Measurements from ENCODE around the gene BMERB1.
"Not testable (repeated sequence)": the region's sequence is repeated elsewhere in the genome, so short reads cannot be mapped to it uniquely, and the experiment has no call there.

The BMERB1 gene

DNA sequence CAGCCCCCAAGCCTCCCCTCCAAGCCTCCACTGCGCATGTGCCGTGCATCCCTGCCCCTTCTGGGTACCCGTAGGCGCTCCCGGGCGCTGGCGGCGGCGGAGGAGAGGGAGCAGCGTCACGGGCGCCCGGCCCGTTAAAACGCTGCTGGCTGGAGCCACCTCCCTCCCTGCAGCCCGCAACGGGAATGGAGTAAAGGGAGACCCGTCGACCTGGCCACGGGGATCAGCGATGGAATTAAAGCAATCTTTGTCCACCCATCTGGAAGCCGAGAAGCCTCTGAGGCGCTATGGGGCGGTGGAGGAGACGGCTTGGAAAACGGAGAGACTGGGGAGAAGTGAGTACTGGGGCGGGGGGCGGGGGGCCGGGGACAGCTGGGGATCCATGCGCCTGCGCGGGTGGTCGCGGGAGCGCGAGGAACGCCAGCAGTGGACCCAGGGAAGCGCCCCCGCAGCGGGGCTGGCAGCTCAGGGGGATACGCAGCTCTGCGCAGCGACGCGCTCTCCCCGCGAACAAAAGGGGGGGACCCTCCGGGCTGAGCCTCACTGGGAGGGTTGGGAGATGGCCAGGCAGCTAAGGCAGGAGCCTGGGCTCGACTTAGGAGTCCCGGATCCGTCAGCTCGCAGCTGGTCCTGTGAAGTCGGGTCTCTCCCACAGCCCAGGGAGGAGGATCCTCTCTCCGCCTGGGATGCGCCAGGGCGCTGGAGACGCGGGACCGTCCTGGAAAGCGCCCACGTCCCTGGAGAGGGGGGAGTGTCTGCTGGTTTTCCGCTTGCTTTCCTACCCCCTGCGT is at the start of gene BMERB1:
Gene BMERB1, plus strand, starts transcription at position 164 of the 791 bp plus-strand sequence. Its CDS starts 66 bp downstream, at position 230.
- peak; percentile 25 to 54 for DNase-seq (ENCODE audit: low read depth in 1 of 2, low spot score in 1 of 2)

DNA sequence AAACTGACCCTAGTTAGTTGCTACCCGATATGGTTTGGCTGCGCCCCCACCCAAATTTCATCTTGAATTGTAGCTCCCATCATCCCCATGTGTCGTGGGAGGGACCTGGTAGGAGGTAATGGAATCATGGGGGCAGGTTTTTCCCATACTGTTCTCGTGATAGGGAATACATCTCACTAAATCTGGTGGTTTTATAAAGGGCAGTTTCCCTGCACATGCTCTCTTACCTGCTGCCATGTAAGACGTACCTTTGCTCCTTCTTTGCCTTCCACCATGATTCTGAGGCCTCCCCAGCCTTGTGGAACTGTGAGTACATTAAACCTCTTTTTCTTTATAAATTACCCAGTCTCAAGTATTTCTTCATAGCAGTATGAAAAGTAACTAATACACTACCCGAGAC is 46.3 kb upstream of the BMERB1 start:
- not testable (repeated sequence) for DNase-seq (ENCODE audit: low read depth in 1 of 2, low spot score in 1 of 2)

DNA sequence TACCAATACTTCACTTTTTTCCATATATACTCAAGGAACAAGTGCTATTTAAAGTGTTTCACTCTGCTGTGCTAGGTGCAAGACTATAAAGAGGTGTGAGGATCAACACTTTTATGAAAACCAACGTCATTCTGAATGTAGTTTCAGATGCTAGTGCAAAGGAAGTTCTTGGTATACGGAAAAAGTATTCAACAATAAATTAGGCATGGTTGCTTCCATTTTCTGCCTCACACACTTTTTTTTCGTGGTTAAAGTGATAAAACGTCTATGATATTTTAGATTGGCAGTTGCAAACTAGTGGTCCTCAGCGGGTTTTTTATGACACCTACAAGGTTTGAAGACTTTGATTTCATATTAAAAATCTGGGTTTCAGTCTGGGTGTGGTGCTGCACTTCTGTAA is 44.5 kb upstream of the BMERB1 start:
- not testable (repeated sequence) for DNase-seq (ENCODE audit: low read depth in 1 of 2, low spot score in 1 of 2)

DNA sequence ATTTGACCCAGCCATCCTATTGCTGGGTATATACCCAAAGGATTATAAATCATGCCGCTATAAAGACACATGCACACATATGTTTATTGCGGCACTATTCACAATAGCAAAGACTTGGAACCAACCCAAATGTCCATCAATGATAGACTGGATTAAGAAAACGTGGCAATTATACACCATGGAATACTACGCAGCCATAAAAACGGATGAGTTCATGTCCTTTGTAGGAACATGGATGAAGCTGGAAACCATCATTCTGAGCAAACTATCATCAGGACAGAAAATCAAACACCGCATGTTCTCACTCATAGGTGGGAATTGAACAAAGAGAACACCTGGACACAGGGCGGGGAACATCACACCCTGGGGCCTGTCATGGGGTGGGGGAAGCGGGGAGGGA is 41.4 kb upstream of the BMERB1 start:
- not testable (repeated sequence) for DNase-seq (ENCODE audit: low read depth in 1 of 2, low spot score in 1 of 2)

DNA sequence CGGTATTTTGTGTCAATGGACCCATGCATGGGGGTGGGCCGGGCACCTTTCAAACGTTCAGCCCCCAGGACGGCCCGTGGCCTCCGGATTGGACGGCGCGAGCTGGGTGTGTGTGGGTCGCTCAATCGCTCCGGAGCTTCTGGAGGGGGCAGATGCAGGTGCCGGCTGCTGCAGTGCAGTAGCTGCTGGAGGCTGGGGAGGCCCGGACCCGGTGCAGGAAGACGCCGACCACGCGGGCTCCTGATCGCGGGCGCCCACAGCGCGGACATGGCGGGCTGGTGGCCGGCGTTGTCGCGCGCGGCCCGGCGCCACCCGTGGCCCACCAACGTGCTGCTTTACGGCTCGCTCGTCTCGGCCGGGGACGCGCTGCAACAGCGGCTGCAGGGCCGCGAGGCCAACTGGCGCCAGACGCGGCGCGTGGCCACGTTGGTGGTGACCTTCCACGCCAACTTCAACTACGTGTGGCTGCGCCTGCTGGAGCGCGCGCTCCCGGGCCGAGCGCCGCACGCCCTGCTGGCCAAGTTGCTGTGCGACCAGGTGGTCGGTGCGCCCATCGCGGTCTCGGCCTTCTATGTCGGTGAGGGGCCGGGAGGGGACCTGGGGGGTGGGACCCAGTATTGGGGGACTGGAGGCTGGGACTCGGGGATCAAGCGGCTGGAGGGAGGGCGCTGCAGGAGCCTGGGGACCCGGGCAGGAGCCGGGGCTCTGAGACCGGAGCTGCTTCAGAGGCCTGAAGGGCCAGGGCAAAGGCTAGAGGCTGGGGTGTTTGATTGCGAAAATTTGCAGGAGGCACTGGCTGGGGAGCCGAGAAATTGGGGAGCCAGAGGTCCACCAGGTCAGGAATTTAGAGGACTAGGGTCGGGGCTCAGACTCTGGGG is 38.5 kb upstream of the BMERB1 start, which contains the start of gene MPV17L:
Gene MPV17L, plus strand, starts transcription at position 124 of the 878 bp plus-strand sequence. Its CDS starts 144 bp downstream, at position 268.
- not testable (repeated sequence) for DNase-seq (ENCODE audit: low read depth in 1 of 2, low spot score in 1 of 2)

DNA sequence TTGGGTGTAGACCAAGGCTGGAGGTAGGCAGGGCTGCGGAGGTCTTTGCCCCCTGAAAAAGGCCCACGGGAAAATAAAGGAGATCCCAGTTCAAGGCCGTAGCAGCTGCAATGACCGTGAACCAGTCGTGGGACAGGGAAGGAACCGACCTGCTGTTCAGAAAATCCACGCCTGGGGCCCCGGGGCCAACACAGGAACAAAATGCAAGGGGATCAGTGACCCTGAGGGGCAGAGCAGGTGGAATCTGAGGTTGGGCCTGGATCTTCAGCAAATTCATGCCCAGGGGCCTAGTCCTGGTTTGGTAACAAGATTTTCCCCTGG is 37.9 kb upstream of the BMERB1 start:
- not testable (repeated sequence) for DNase-seq (ENCODE audit: low read depth in 1 of 2, low spot score in 1 of 2)

DNA sequence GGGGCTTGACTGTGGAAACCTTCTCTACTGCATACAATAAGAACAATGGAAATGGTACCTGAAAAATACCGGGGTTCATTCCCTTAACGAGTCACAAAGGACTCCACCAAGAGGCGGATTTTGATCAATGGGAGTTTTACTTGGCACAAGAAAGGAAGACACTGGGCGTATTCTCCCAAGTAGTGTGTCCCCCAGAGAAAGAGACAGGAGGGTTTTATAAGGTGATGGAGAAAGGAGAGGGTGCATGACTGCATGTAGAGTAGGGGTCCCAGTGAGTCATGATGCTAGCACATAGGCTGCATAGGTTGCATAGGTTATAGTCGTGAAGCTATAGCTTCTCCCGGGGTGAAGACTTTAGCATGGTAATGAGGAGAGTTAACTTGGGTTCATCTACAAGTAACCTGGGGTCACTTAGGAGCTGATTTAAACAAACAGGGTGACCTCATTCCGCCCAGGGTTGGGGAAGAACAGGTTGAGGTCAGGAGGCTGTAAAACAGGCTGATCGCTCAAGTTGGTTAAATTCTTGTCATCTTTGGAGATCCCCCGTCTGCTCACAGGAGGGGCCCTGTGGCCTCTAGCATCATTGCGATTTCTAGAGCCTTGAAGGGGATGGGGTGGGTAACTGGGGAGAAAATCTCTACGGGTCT is 37.3 kb upstream of the BMERB1 start:
- no peak for DNase-seq (ENCODE audit: low read depth in 1 of 2, low spot score in 1 of 2)

DNA sequence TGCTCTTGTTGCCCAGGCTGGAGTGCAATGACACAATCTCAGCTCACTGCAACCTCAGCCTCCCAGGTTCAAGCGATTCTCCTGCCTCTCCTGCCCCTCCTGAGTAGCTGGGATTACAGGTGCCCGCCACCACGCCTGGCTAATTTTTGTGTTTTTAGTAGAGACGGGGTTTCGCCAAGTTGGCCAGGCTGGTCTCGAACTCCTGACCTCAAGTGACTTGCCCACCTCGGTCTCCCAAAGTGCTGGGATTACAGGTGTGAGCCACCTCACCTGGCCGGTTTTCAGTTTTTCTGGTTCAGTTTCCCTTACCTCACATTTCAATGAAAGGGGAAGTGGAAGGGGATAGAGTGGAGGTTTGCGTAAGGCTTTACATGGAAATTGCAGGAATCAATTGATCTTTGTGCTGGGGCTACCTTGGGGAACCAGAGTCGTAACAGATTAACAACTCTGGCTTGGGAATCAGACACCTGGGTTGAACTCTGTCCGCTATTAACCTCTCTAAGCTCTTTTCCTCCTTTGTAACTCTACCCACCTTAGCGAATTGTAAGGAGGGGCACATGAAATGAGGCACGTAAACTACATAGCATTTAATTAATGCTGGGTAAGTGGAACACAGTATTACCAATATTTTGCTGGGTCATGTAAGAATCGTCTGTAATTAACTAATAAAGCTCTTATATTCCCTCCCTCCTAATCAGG is 35.6 kb upstream of the BMERB1 start:
- no peak for DNase-seq (ENCODE audit: low read depth in 1 of 2, low spot score in 1 of 2)

DNA sequence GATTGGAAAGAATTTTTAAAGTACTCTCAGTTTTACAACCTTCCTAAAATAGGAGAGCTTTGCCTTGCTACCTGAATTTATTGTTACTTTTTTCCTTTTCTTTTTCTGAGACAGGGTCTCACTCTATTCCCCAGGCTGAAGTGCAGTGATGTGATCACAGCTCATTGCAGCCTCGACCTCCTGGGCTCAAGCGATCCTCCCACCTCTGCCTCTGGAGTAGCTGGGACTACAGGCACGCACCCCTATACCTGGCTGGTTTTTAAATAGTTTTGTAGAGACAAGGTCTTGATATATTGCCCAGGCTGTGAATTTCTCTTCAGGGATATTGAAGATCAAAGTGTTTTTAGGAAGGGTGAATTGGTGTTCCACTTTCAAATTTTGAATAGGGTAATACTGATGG is 35.1 kb upstream of the BMERB1 start:
- DNase-seq (ENCODE audit: low read depth in 1 of 2, low spot score in 1 of 2), result no peak

DNA sequence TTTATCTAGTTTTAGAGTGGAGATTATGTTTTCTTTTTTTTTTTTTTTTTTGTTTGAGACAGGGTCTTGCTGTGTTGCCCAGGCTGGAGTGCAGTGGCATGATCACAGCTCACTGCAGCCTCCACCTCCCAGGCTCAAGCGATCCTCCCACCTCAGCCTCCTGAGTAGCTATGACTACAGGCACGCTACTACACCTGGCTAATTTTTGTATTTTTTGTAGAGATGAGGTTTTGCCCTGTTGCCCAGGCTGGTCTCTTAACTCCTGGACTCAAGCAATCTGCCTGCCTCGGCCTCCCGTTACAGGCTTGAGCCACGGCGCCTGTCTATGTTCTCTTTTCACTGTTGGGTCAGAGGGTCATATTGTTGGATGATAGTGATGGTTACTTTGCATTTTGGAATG is 34.1 kb upstream of the BMERB1 start:
- DNase-seq (ENCODE audit: low read depth in 1 of 2, low spot score in 1 of 2), result not testable (repeated sequence)

DNA sequence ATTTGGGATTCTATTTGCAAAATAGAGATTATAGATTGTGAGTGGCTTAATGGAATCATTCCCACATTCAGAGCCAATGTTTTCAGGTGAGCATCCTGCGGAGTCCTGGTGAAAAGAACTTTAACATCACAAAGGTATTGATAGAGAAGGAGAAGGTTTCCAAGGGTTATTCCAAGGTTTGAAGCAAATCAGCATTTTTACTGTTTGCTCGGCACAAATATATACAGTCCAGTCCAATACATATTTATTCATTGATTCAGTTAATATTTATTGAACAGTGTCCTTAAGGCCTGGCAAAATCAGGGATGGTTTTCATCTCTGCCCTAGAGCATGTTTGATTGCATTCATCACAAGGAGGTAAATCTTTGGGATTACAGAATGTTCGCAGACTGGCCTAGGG is 32.4 kb upstream of the BMERB1 start:
- DNase-seq (ENCODE audit: low read depth in 1 of 2, low spot score in 1 of 2), result no peak

DNA sequence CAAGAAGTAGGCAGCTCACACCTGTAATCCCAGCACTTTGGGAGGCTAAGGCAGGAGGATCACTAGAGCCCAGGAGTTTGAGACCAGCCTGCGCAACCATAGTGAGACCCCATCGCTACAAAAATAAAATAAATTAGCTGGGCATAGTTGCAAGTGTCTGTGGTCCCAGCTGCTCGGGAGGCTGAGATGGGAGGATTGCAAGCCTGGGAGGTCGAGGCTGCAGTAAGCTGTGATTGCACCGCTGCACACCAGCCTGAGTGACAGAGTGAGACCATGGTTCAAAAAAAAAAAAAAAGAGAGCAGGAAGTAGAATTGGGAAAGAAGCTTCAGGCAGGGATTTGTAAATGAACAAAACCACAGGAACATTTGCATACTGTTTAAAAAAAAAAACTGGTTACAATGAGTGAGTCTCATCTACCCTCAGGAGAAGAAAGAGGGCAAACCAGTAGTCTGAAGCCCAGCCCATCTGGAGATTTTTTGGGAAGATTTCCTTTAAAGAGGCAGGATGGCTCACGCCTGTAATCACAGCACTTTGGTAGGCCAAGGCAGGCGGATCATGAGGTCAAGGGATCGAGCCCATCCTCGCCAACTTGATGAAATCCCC is 30.9 kb upstream of the BMERB1 start:
- DNase-seq (ENCODE audit: low read depth in 1 of 2, low spot score in 1 of 2), result no peak

DNA sequence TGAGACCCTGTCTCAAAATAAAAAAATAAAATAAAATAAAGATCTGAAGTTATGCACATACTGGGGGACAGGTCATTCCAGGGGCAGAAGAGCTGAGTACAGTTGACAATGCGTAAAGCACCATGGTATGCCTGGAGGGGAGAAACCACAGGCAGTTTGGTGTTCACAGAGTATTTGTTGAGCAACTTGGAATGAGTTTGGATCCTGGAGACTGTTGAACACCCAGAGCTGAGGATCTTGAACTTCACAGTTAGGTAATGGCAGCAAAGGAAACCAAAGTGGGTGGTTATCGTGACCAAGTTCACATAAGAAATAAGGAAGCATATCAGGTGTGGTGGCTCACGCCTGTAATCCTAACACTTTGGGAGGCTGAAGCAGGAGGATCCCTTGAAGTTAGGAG is 30.3 kb upstream of the BMERB1 start:
- DNase-seq (ENCODE audit: low read depth in 1 of 2, low spot score in 1 of 2), result not testable (repeated sequence)

DNA sequence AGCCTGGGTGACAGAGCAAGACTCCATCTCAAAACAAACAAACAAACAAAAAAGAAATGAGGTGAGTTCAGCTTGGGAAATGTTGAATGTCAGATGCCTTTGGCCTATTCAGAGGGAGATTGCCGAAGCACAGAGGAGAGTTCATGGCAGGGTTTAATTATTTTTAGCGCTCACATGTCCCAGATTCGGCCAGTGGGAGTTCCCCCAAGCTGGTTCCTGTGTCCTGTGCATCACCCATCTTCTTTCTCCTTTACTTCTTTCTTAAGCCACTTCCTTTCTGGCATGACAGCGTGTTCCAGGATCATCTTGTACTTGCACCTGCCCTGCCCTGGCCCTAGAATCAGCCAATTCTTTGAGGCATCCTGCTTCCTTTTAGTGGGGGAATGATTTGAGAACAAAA is 29.6 kb upstream of the BMERB1 start:
- no peak for DNase-seq (ENCODE audit: low read depth in 1 of 2, low spot score in 1 of 2)

DNA sequence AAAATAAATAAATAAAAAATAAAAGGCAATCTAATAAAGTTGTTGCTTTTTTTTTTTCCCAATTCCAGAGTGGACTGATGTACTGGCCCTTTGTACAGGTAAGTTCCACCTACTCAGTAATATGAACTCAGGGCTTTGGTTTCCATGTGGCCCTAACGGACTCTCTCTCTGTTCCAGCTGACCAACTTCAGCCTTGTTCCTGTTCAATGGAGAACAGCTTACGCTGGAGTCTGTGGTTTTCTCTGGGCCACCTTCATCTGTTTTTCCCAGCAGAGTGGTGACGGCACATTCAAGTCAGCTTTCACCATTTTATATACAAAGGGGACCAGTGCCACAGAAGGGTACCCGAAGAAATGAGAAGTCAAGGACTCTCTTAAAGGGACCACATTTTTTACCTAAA is 26.6 kb upstream of the BMERB1 start:
- DNase-seq (ENCODE audit: low read depth in 1 of 2, low spot score in 1 of 2), result not testable (repeated sequence)

DNA sequence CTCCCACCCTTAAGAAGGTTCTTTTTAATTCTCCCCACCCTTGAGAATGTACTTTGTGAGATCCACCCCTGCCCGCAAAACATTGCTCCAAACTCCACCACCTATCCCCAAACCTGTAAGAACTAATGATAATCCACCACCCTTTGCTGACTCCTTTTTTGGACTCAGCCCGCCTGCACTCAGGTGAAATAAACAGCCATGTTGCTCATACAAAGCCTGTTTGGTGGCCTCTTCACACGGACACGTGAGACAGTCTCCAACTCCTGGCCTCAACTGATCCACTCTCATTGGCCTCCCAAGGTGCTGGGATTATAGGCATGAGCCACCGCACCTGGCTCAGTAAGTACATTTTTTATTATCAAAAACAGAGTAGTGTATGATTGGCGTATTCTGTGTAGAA is 24.9 kb upstream of the BMERB1 start:
- not testable (repeated sequence) for DNase-seq (ENCODE audit: low read depth in 1 of 2, low spot score in 1 of 2)

DNA sequence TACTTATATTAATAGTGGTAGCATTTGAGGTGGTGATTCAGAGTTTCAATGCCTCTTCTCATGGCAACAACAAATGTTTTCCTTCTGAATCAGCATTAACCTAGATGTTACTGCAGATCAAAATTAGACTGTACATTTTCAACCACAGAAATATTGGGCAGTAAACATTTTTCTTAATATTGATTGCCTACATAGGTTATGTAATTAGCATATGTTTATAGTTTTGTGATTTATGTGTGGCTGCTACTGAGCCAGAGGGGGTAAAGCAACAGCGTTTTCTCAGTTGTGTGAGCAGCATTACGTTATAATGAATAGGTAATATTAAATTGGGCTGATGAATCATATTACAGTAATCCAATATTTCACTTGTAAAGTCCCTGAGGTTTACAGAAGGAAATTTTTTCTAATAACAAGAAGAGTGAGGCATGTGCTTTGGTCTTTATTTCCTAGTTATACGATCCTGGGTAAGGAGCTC is 18.8 kb upstream of the BMERB1 start:
- DNase-seq (ENCODE audit: low read depth in 1 of 2, low spot score in 1 of 2), result no peak

DNA sequence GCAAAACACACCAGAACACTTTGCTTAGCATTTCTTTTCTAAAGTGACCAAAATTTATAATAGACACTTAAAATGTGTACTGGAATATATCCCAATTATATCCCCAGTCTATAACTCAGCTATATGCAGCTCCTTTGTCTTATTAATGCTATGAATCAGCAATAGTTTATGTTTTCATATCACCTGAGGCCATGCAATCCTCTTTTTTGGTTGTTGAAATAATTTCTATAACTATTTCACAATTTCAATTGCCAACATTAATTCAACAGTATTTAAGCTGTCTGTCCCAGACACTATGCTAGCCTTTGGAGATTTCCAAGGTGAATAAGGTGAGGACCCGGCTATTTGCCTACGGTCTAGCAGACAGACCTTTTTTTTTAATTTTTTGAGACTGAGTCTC is 17.2 kb upstream of the BMERB1 start:
- DNase-seq (ENCODE audit: low read depth in 1 of 2, low spot score in 1 of 2), result no peak

DNA sequence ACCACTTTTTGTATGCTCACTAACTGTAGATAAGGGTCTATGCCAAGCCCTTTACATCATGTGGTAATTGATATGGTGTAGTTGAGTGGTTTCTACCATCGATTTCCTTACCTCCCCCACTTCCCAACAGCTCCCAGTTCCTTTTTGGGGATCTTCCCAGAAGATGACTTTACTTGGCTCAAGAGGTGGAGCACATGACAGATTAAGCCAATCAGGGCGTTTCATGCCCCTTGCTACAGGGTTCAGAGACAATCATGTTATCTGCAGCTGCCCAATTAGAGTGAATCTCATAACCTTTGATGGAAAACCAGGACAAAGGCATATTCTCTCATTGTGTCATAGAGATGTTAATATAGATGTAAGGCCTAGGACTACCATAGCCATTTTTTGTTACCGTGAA is 16.2 kb upstream of the BMERB1 start:
- DNase-seq (ENCODE audit: low read depth in 1 of 2, low spot score in 1 of 2), result no peak

DNA sequence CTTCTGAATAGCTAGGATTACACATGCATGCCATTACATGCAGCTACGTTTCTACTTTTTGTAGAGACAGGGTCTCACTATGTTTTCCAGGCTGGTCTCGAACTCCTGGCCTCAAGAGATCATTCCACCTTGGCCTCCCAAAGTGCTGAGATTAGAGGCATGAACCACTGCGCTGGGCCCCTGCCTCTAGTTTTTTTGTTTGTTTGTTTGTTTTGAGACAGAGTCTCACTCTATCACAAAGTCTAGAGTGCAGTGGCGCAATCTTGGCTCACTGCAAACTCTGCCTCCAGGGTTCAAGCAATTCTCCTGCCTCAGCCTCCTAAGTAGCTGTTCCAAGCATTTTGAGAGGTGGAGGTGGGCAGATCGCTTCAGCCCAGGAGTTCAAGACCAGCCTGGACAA is 12.7 kb upstream of the BMERB1 start:
- DNase-seq (ENCODE audit: low read depth in 1 of 2, low spot score in 1 of 2), result not testable (repeated sequence)

DNA sequence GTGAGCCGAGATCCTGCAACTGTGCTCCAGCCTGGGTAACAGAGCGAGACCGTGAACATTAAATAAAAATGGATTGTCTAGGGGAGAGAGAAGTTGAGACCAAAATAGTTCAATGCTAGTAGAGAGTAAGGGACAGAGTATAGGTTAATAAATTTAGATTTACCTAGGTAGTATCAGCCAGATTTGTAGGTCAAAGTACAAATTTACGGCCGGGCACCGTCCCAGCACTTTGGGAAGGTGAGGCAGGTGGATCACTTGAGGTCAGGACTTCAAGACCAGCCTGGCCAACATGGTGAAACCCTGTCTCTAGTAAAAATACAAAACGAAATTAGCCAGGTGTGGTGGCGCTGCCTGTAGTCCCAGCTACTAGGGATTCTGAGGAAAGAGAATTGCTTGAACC is 12.2 kb upstream of the BMERB1 start:
- DNase-seq (ENCODE audit: low read depth in 1 of 2, low spot score in 1 of 2), result no peak
